Upper lobe of right lung (tissue), 1 donor: ENCODE measurements around the gene SNX32. TPM values are rescaled to one million over a fixed set of nuclear protein-coding genes. Genes with fewer than 3 reads are reported as not detected.

Experiments used
- ATAC-seq: fragments of 200-7000 bp; cut with Tn5 transposase; one replicate; pipeline ENCODE4 v1.9.1; 2020; ENCODE audit warnings: mild to moderate bottlenecking, moderate library complexity
- DNase-seq: peaks from one replicate; pipeline ENCODE4 v3.0.0-alpha.2; 2020
- H3K27ac ChIP-seq: fragments of 200-600 bp; one replicate; pipeline ENCODE4 v1.8.0; 2022
- H3K27me3 ChIP-seq: fragments of 200-600 bp; one replicate; pipeline ENCODE4 v1.8.0; 2022; ENCODE audit warnings: mild to moderate bottlenecking
- H3K36me3 ChIP-seq: fragments of 200-600 bp; one replicate; pipeline ENCODE4 v1.8.0; 2022
- H3K4me1 ChIP-seq: fragments of 200-600 bp; one replicate; pipeline ENCODE4 v1.8.0; 2022
- H3K4me3 ChIP-seq: fragments of 200-600 bp; one replicate; pipeline ENCODE4 v1.8.0; 2022; ENCODE audit warnings: mild to moderate bottlenecking
- H3K9me3 ChIP-seq: fragments of 200-600 bp; one replicate; pipeline ENCODE4 v1.8.0; 2022
- CTCF ChIP-seq: fragments of 200-600 bp; IDR thresholded peaks from one replicate; pipeline ENCODE4 v1.8.0; 2022; ENCODE audit warnings: antibody characterized with exemption
- intact Hi-C: fragments of 100-400 bp; cut with DNase I; formaldehyde crosslinking; loops from one replicate; pipeline ENCODE4 v1.11.0; 2022
- total RNA-seq: library from RNA; stranded (reverse); fragmentation: NEBNext Ultra II Directional; extraction: Animal tissue kit (Norgen Biotek cat#: 25700); gene quantifications from one replicate; pipeline ENCODE4 v1.2.1, GENCODE V29; 2021
- donor health status: DM: no; HTN: yes; CAD: no; lungs with severe emphysema.

The SNX32 gene
- total RNA-seq, 1 donor from 2014 or later, result not detected

DNA sequence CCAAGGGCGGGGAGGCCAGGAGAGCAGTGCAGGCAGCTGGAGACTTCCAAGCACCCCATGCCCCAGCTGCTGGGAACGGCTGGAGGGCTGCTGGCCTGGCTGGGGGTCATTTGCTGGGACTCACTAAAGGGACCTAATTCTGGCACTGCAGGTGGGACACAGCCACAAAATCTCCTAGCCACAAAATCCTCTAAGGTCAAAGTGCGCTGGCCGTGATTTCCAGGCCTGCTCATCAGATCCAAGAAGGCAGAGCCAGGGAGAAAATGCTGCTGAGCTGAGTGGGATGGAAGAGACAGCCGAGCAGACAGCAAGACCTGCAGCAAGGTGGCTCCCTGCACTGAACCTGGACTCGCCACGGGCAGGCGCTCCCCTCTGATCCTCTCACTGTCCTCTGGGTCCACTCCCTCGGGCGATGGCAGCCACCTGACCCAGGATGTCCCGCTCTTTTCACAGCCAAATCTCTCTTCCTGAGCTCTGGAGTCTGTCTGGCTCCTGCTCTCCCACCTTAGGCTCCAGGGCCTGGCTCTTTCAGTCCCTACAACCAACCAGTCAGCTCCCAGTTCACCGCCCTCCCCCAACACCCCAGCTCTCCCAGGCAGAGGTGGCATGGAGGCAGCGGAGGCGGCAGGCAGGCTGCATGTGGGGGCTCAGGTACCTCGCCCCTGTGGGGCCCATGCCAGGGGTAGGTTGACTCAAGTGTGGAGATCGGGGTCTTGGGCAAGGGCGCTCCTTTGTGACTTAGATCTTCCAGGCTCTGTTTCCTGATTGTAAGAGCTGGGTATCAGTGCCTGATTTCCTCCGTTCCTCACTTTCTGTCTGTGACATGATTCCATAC is 32.4 kb upstream of the SNX32 start:
- ATAC-seq (no peak), DNase-seq (no peak)
- Histone ChIP-seq H3K36me3 (no peaks in the 10 kb centered on the region), H3K27ac (no peak overlapping the region), H3K9me3 (no peaks in the 10 kb centered on the region), H3K4me3 (no peak overlapping the region), H3K4me1 (no peaks in the 10 kb centered on the region), H3K27me3 (peaks cover 24% of the 10 kb centered on the region)
- intact Hi-C loops, result no loop called here
- no peak for TF ChIP-seq CTCF

DNA sequence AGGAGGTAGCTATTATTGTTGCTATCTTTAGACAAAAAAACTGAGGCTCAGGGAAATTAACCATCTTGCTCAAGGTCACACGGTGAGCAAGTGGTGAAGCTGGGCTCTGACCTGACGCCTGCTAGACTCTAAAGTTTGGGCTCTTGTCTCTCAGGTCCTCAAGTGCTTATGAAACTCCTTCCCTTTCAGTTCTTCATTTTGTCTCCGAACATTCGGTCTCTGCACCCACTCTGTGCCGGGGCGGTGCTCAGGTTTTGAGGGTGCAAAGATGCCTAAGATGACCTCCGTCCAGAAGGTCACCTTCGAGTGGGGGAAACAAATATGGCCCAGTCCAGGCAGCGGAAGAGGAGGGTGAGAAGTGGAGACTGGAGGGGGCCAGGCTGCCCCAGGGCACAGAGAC is 30.9 kb upstream of the SNX32 start:
- Histone ChIP-seq H3K9me3 (no peaks in the 10 kb centered on the region), H3K27me3 (peaks cover 24% of the 10 kb centered on the region), H3K36me3 (no peaks in the 10 kb centered on the region), H3K4me1 (no peaks in the 10 kb centered on the region), H3K27ac (no peak overlapping the region), H3K4me3 (no peak overlapping the region)
- peak; percentile 29 for ATAC-seq
- intact Hi-C loops, result no loop called here
- no peak for TF ChIP-seq CTCF
- DNase-seq, result no peak

- no peaks in the 10 kb centered on the region for H3K4me1 ChIP-seq
- peaks cover 24% of the 10 kb centered on the region for H3K27me3 ChIP-seq
- no peaks in the 10 kb centered on the region for H3K9me3 ChIP-seq
- no peak overlapping the region for H3K27ac ChIP-seq
- DNase-seq (no peak), ATAC-seq (peak; percentile 33)
- H3K4me3 ChIP-seq, result no peak overlapping the region
- no peak for TF ChIP-seq CTCF
- intact Hi-C loops, result no loop called here
- H3K36me3 ChIP-seq, result no peaks in the 10 kb centered on the region
These were observed 29.8 kb upstream of the SNX32 start for GRCh38 chr11:65803797-65804492.

DNA sequence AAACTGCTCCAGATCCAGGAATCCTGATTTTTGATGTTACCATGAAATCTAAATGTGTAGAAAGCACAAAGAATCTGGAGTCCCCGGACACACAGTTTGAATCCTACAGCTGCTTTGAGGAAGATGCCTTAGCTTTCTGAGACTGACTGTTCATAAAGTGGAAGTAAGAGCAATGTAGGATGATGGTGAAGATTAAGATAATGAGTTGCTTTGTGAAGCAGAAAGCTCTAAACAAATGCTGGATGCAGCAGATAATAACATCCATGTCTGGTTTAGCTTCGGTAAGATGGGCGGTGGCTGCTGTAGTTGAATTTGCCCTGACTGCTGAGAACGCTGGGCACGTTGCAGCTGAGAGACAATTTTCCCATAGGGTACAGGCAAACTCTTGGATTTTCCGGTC is 26.8 kb upstream of the SNX32 start:
- Histone ChIP-seq H3K27me3 (peaks cover 19% of the 10 kb centered on the region), H3K27ac (no peak overlapping the region), H3K9me3 (no peaks in the 10 kb centered on the region), H3K4me1 (no peaks in the 10 kb centered on the region), H3K4me3 (no peak overlapping the region), H3K36me3 (no peaks in the 10 kb centered on the region)
- ATAC-seq, result no peak
- intact Hi-C loops, result no loop called here
- TF ChIP-seq CTCF, result no peak
- DNase-seq, result no peak

GRCh38 chr11:65808744-65809341 is 24.9 kb upstream of the SNX32 start:
- Histone ChIP-seq H3K36me3 (no peaks in the 10 kb centered on the region), H3K4me3 (no peak overlapping the region), H3K27ac (no peak overlapping the region), H3K27me3 (peaks cover 5% of the 10 kb centered on the region), H3K9me3 (no peaks in the 10 kb centered on the region), H3K4me1 (peaks cover 3% of the 10 kb centered on the region)
- no peak for ATAC-seq
- DNase-seq, result no peak
- intact Hi-C loops, result no loop called here
- TF ChIP-seq CTCF, result no peak
